ENCODE data around the gene COL4A6.
"Not testable (repeated sequence)": the region's sequence is repeated elsewhere in the genome, so short reads cannot be mapped to it uniquely, and the experiment has no call there.

The COL4A6 gene

DNA sequence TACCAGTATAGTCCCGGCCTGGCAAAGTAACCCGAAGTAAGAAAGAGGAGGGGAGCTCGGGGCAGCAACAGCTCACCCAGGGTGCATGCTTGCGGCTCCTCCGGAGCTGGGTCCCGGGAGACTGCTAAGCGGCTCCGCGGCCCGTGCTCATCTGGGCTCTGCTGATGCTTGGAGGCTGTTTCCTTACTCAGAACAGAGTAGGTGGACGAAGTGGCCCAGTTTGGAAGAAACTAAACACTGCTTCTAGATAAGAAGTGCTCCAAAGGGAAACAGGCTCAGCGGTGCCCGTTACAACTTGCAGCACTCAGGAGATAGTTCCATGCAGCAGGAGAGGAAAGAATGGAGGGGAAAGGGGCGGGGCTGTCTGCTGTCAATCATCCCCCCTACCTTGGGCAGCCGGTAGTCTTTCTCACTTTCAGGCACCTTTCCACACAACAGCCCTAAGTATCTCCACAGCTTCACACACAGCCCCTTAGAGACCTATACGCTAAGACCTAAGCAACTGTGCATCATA is at the start of gene COL4A6:
Gene COL4A6 (minus strand): TSS at position 313 of the 514 bp plus-strand sequence. CDS start 226 bp downstream, at position 87.
- in situ Hi-C loops (cut with HindIII; ENCODE audit: low sequenced_read_pairs), result no loop called here

DNA sequence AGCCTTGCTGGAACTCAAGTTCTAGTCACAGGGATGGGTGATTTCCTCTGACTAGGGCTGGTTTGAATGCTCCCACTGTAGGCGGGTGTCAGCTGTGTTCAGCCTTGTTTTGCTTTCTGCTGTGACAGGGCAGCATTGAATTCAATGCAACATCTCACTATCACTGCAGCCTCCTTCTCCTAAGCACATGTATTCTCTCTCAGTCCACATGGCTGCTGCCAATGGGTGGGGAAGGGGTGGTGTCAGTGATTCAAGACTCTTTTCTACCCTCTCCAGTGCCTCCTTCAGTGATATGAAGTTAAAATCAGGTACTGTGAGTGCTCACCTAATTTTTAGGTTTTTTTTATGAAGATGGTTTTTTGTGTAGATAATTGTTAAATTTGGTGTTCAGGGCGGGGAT is 47.7 kb upstream of the COL4A6 start:
- in situ Hi-C loops (cut with HindIII; ENCODE audit: low sequenced_read_pairs), result no loop called here

DNA sequence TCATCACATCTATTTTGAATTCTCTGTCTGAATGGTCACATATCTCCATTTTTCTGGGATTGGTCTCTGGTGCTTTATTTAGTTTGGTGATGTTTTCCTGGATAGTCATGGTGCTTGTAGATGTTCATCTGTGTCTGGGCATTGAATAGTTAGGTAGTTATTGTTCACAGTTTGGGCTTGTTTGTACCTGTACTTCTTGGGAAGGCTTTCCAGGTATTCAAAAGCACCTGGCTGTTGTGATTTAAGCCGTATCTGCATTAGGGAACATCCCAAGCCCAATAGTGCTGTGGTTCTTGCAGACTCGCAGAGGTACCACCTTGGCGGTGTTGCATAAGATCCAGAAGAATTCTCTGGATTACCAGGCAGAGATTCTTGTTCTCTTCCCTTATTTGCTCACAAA is 46.0 kb upstream of the COL4A6 start:
- in situ Hi-C loops (cut with HindIII; ENCODE audit: low sequenced_read_pairs), result no loop called here

GRCh38 chrX:108481528-108481927 is 43.3 kb upstream of the COL4A6 start:
- in situ Hi-C loops (cut with HindIII; ENCODE audit: low sequenced_read_pairs), result not testable (repeated sequence)

GRCh38 chrX:108473979-108474378 is 35.8 kb upstream of the COL4A6 start:
- in situ Hi-C loops (cut with HindIII; ENCODE audit: low sequenced_read_pairs), result no loop called here

GRCh38 chrX:108468486-108468885 is 30.3 kb upstream of the COL4A6 start:
- in situ Hi-C loops (cut with HindIII; ENCODE audit: low sequenced_read_pairs), result no loop called here

DNA sequence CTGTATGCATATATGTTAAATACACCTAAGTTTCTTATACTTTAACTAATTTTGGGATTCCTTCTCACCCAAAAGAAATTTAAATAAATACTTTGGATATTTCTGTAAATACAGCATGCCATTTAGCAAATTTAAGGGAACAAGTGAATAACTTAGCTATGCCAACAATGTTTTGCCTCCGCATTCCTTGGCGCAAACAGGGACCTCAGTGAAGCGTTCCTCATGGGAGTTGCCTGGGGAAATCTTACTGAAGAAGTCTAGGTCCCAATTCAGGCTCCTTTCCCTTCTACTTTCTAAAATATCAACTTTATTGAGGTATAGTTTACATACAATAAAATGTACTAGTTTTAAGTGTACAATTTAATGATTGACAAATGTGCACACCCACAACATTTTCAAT is 26.4 kb upstream of the COL4A6 start:
- in situ Hi-C loops (cut with HindIII; ENCODE audit: low sequenced_read_pairs), result no loop called here

GRCh38 chrX:108456971-108457477 is 18.8 kb upstream of the COL4A6 start:
- in situ Hi-C loops (cut with HindIII; ENCODE audit: low sequenced_read_pairs), result no loop called here

- in situ Hi-C loops (cut with HindIII; ENCODE audit: low sequenced_read_pairs), result no loop called here
These were observed 15.6 kb upstream of the COL4A6 start for GRCh38 chrX:108453841-108454240.

DNA sequence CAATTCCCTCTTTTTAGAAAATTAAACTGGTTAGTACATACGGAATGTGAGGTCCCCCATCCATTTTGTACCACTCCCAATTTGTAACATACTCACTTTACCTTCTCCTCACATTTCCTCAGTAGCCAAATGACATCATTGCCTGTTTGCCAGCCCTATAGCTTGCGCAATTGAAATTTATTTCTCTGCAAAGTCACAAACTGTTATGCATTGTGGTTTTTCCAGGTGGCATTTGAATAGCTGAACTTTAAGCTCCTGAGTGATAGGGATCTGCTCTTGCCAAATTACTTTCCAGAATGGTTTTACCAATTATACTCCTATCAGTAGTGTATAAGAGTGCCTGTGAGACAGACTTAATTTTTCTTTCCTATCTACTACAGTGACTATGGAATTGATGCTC is 9.1 kb upstream of the COL4A6 start:
- in situ Hi-C loops (cut with HindIII; ENCODE audit: low sequenced_read_pairs), result no loop called here

DNA sequence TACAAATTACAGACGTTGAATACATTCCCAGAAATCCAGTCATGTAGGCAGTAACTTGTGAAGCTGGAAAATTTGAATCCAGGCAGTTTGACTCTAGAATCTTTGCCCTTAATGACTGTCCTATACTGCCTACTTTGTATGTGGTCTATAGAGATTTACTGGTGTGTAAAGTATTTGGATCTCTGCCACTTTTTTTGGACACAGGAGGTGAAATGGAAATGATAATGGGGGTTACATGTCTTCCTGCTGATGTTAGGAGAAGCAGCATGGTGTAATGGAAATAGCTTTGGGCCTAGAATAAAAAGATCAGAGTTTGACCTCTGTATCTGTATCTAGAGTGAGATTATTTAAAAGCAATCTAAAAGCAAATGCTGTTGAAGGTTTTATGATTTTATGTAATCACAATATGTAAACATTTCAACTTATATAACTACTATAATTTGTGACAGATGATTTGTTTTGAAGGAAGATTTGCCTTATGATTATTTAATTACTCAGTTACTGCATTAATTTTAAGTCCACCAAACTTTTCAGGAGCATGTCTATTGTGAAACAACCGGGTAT is 4.8 kb upstream of the COL4A6 start:
- in situ Hi-C loops (cut with HindIII; ENCODE audit: low sequenced_read_pairs), result no loop called here

GRCh38 chrX:108439961-108440696 is 1.9 kb upstream of the COL4A6 start:
- in situ Hi-C loops (cut with HindIII; ENCODE audit: low sequenced_read_pairs), result no loop called here

DNA sequence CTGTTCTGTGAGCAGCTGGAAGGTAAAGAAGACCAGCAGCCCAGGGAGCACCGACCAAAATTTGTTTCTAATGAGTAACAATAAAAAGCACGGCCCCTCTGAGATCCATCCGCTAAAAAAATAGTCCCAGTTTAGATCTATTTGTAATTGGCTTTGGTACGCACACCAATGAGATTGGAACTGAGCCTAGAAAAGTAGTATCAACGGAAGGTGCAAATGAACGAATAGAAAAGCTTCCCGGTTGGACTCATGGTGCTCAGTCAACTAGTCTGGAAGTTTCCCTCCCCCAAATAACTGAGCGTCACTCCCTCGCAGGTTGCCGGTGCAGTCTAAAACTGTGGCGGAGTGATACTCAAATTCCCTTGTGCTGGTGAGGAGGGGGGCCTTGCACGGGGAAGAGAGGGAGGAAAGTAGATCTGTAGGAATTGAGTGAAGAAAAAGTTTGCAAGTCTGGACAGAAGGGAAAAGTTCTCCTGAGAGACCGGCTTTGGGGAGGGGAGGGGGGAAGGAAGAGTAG is 1.3 kb upstream of the COL4A6 start, which contains the start of gene COL4A5:
Gene COL4A5 (plus strand): TSS at position 413 of the 517 bp plus-strand sequence. CDS start 288 bp downstream, outside the sequence.
- in situ Hi-C loops (cut with HindIII; ENCODE audit: low sequenced_read_pairs), result no loop called here

- in situ Hi-C loops (cut with HindIII; ENCODE audit: low sequenced_read_pairs), result no loop called here
These were observed 693 bp downstream of the COL4A6 start for GRCh38 chrX:108437349-108438109.

DNA sequence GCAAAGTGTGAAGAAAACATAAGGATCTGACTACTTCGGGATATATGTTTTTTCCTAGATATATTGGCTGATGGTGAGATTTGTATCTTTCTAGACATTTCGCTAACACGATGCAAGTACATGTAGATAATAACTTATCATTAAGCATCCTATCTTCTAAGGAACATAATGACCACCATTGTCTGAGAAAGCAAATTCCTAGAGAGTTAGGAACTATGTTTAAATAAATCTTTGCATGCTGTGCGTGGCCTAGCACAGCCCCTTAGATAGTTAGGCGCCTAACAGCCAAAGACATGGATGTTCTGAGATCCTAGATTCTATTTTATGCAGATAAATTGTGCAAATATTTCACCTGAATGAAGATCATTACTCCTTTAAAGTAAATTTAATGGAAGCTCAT is 3.0 kb downstream of the COL4A6 start:
- in situ Hi-C loops (cut with HindIII; ENCODE audit: low sequenced_read_pairs), result no loop called here

DNA sequence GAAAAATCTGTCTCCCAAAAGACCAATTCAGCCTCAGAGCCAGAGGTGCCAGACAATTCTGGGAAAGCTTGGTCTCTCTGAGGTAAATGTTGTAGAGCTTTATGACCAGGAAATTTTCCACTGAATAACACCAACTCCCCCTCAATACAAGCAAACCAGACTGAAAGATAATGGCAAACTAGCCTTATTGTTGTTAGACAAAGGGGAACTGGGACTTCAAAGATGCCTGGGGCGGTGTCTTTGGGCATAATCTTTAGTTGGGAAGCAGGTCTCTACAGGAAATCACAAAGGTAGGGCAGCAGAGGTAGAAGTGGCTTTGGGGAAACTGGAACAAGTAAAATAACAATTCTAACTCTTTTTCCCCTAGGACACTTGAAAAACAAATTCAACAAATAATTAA is 12.0 kb downstream of the COL4A6 start:
- in situ Hi-C loops (cut with HindIII; ENCODE audit: low sequenced_read_pairs), result no loop called here

GRCh38 chrX:108420481-108420880 is 17.7 kb downstream of the COL4A6 start:
- in situ Hi-C loops (cut with HindIII; ENCODE audit: low sequenced_read_pairs), result no loop called here

DNA sequence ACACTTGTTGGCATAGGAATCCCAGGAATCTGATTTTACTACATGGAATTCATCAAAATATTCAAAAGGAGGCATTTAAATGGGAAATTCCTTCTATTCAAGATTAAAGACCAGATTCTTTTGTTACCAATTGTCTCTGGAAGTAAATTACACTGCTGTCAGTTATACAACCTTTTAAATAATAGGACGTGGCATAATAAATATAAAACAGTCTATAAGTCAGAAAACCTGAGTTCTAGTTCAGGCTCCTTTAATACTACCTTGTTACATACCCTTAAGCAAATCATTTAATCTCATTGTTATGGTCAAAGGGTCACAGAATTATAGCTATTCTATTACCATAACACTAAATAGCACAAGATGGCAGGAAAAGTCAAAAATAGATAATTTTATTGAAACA is 18.8 kb downstream of the COL4A6 start:
- in situ Hi-C loops (cut with HindIII; ENCODE audit: low sequenced_read_pairs), result no loop called here

GRCh38 chrX:108417257-108417656 is 21.0 kb downstream of the COL4A6 start:
- in situ Hi-C loops (cut with HindIII; ENCODE audit: low sequenced_read_pairs), result no loop called here

GRCh38 chrX:108415891-108416290 is 22.3 kb downstream of the COL4A6 start:
- in situ Hi-C loops (cut with HindIII; ENCODE audit: low sequenced_read_pairs), result no loop called here

DNA sequence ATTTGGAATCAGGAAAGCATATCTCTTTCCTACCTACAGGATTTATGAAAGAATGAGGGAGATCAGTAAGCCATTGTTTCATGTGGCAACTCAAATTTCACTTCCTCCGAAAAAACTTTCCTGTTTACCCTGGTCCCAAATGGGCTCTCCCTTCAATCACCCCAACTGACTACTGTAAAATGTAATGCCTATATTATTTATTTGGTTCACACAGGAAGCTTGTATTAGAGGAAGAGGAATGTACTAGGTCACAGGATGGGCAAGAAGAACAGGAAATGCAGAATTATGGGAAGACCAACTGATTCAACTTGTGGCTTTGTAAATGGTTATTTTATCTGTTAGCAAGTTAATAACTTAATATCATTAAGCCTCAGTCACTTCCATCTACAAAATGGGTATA is 23.1 kb downstream of the COL4A6 start:
- in situ Hi-C loops (cut with HindIII; ENCODE audit: low sequenced_read_pairs), result no loop called here
